Brain pericyte (primary cell): ENCODE results near the gene MOV10.

Experiments used
- DNase-seq: peaks from one replicate; pipeline ENCODE4 v3.0.0-alpha.2; 2012; ENCODE audit warnings: low read depth, low spot score

Gene MOV10

DNA sequence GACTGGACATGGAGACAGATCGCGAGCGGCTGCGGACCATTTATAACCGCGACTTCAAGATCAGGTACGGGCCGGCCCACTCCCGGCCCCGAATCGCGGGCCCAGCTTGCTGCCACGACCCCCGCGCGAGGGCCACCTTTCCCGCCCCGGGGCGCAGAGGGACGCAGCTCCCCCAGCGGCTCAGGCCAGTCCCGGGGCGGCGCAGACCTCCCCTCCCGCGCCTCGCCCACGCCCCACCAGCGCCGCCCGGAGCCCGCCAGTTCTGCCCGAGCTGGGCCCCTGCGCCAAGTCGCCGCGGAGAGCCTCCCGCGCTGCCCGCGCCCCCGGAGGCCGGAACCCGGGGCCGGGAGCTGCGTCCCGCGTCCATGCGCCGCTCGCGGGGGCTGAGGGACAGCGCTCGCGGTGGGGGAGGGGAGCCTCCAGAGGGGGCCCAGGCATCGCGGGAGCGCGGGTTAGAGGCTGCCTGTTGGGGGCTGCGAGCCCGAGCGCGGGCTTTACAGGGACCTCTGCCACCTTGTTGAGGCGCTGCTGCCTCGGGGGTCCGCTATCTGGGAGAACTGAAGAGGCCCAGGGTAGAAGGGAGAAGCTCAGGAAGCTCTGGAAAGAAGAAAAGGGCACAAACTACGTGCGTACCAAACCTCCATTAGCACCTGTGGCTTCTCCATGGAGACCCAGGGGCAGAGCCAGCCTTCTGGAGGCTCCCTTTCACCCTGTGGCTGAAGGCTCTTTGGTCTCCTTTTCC lies 698 bp downstream of the MOV10 start:
- DNase-seq = no peak

DNA sequence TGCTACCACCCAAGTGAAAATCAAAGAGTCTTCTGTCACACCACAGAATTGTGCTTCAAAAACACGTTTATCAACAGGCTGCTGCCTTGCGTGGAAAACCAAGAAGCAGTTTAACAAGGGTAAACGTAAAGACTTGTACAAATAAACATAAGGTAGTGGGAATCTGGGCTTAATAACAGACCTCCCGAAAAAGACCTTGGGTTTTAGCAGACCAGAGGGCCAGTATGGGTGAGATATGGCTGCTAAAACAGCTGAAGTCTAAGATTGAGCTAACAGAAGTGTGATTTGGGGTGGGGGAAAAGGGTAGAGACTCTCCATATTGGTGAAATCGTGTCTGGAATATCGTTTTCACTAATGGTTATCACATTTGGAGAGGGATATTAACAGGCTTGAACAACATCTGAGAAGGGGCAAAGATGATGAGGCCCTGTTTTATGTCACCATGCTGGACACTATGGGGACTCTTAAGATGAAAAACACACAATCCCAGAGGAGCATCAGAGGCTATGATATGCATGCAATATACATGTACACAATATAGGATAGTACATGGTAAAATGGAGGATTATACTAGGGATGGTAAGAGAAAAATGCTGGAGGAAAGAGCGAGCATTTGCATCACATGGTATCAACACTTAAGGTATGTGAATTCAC lies 1.4 kb downstream of the MOV10 start:
- DNase-seq = no peak

DNA sequence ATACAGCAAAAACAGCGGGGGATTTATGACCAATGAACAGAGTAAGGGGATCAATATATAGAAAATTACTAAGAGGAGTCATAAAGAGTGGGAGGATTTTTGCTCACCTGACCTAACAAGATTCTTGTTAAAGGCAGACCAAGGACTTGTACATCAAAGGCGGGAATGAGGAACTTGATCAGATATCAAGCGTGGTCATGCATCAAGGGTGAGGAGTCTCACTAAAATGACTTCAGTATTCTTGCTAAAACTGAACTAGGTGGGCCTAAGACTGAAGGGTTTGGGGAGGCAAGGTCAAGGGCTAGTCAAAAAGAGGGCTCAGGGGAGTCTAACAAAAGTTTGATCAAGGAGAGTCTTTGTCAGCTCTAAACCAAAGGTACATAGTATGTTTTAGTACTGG lies 2.1 kb downstream of the MOV10 start:
- DNase-seq = no peak

DNA sequence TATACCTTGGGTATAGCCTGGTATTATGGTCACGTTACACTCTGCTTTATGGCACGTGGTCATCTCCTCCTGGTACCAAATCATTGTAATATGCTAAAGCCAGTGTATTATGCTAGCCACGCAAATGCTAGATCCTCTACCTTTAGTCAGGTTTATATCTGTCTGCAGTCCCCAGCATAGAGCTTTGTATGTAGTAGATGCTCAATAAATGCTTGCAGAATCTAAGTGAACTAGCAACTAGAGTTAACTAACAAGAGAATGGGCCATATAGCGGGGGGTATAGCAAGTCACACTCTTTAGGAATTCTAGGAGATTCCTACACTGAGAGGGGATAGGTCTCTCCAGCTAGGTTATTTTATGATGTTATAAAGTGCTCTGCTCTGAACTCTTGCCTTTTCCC lies 3.0 kb downstream of the MOV10 start:
- no peak for DNase-seq

DNA sequence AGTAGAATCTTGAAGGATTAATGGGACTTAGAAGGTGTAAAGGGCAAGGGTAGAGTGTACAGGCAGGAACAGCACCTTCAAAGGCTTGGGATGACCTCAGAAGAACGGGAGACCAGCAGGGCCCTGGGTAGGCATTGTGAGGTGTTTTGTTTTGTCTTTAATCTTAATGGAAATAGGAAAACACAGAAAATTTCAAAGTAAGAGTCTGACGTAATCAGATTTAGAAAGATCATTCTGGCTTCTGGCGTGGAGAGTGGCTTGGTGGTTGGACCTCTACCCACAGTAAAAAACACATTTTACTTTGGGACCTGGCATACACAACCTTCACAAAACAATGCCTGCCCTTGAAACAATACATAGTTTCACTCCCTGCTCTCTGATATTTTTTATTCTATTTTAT lies 4.1 kb downstream of the MOV10 start:
- DNase-seq = no peak

DNA sequence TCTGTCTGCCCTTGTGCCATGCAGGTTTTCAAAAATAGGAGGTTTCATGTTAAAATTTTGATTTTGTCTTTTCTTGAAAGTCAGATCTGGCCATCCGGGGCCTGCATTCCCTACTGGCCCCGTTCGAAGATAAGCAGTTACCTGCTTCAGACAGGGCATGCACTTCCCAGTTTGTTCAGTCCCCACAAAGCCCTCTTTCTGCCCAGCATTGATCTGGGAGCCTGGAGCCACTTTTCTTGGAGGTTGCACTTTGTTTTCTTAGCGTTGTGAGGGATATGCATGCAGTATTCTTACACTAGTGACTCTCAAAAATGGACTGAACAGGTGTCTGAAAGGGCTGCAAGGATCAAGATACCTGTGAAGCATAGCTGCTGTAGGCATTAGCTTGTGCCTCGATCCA lies 11.5 kb downstream of the MOV10 start:
- DNase-seq = no peak

DNA sequence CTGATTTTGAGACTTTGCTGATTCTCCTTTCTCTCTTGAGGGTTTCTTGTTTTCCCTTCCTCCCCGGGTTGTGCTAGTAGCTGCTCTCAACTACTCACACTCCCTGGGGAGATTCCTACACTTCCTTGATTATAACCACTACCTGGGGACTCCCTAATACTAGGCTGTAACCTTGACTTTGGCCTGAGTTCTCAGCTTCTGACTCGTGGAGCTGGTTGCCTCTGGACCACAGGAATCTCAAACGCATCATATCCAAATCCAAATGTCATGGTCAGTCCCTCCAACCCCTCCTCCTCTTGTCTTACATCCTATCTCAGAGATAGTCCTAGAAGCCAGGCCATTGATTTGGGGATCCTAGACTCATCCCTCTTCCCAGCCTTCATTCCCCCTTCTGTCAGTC lies 12.0 kb downstream of the MOV10 start:
- DNase-seq = no peak

DNA sequence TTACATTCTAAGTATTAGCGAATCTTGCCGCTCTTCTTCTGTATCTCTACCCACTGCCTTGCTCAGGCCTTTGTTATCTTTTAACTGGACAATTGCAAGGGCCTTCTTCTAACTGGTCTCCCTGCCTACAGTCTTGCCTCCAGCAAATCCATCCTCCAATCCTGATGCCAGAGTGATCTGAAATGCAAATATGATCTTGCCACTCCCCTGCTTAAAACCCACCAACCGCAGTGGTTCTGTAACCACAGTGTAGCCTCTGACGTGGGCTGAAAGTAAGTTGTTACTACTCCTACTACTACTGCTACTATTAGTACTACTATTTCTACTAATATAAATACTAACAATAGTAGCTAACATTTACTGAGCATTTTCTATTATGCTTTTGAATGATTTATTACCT lies 12.4 kb downstream of the MOV10 start:
- no peak for DNase-seq

DNA sequence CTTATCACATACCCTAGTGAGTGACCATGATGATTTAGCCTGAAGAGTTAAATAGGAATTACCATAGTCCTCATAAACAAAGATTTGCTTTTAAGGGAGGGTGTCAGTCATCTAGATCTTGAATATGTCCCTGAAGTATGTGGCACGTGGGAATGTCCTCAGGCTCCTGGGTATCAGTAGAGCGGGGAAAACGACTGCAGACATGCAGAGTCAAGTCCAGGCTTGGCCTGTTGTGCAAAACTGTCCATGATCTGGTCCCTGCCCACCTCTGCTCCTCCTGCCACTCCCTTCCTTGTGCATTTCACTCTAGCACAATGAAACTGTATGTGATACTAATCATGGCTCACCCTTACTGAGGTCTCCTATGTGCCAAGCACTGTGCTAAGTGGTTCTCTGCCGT lies 12.9 kb downstream of the MOV10 start:
- no peak for DNase-seq

DNA sequence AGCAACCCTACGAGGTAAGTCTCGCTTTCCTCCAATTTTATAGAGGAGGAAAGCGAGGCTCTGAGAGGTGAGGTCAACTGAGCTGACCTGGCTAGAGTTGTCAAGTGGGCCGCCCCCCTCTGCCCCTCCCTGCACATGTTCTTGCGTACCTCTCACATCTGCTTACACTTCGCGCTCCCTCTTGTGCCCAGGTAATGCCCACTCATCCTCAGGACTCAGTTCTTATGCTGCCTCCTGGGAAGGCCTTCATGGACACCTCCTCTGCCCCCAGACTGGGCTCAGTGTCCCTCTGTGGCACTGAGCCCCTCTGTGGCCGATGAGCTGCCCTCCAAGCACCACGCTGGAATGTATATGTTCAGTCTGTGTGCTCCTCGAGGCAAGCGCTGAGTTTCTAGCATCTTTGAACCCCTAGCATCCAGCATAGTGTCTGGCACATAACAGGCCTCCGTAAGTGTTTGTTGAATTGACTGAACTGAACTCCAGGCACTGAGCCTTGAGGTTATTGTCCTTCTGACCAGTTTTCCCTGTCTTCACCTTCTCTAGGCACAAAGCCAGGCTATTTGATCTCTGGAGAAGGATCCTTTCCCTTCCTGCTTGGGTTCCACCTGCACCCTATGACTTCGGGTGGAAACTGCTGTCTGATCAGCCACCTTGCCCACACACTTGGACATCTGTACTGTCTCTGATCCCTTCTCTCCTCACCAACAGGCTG lies 13.5 kb downstream of the MOV10 start:
- no peak for DNase-seq

DNA sequence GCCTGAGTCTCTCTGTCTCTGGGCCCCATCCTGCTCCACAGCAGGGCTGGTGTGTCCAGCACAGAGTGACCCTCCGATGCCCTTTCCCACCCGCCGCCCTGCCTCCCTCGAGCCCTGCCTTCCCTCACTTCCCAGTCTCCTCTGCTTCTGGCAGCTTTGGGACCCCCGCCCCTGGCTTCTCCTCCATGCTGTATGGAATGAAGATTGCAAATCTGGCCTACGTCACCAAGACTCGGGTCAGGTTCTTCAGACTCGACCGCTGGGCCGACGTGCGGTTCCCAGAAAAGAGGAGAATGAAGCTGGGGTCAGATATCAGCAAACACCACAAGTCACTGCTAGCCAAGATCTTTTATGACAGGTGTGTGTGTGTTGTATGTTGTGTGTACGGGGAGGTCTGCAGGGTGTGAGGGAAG lies 14.3 kb downstream of the MOV10 start:
- no peak for DNase-seq

DNA sequence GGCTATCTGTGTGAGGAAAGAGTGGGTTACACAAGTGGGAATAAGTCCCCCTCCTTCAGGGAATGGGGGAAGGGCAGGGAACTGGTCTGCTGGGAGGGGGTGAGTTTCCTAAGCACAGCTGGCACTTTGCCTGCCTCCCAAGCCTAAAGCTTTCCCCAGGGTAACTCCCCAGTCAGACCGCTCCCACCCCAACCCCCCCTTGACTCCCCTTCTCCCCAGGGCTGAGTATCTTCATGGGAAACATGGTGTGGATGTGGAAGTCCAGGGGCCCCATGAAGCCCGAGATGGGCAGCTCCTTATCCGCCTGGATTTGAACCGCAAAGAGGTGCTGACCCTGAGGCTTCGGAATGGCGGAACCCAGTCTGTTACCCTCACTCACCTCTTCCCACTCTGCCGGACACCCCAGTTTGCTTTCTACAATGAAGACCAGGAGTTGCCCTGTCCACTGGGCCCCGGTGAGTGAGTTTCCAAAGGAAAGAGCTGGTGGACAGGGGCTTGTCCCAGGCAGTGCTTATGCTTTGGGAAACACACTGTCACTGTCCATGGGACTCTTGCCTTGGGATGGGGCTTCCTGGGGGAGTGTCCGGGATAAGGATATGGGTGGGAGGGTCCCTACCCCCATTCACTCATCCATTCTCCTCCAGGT lies 14.9 kb downstream of the MOV10 start:
- DNase-seq = no peak

DNA sequence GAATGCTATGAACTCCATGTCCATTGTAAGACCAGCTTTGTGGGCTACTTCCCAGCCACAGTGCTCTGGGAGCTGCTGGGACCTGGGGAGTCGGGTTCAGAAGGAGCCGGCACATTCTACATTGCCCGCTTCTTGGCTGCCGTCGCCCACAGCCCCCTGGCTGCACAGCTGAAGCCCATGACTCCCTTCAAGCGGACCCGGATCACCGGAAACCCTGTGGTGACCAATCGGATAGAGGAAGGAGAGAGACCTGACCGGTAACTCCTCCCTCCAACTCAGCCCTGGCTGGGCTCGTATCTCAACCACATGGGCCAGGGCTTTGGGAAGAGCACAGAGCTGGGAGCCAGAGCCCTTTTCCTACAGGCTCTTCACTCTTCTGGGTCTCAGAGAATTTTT lies 15.4 kb downstream of the MOV10 start:
- DNase-seq = no peak

DNA sequence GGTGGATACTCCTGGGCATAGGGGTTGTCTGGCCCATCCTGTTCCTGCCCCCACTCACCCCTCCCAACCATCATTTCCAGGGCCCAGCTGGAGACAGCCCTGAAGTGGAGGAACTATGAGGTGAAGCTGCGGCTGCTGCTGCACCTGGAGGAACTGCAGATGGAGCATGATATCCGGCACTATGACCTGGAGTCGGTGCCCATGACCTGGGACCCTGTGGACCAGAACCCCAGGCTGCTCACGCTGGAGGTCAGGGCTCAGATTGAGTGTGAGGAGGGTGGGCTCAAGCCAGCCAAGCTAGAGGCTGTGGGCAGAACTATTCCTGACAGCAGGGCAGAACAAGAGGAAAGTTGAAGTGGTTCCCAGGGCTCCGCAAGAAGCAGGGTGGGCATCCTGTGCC lies 18.2 kb downstream of the MOV10 start:
- no peak for DNase-seq

DNA sequence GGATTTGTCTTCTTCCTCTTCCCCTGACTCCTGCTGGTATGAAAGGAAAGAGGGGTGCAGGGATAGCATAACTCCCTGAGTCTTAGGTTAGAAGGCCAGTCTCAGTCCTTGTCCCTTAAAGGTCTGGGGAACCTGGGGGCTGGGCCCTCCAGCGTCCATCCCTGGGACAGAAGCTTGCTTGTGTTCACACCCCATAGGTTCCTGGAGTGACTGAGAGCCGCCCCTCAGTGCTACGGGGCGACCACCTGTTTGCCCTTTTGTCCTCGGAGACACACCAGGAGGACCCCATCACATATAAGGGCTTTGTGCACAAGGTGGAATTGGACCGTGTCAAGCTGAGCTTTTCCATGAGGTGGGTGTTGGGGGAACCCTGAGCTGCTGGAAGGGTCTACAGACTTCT lies 19.4 kb downstream of the MOV10 start:
- no peak for DNase-seq

DNA sequence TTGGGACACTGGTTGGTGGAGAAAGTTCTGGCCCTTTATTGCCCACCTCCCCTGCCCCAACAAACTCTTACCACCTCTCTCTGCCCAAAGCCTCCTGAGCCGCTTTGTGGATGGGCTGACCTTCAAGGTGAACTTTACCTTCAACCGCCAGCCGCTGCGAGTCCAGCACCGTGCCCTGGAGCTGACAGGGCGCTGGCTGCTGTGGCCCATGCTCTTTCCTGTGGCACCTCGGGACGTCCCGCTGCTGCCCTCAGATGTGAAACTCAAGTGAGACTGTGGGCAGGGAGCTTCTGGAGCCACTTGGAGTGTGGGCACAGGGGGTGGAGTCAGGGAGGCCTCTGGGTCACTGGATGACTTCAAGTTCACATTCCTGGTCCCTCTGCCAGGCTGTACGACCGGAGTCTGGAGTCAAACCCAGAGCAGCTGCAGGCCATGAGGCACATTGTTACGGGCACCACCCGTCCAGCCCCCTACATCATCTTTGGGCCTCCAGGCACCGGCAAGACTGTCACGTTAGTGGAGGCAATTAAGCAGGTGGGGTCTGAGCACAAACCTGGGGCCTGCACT lies 20.0 kb downstream of the MOV10 start:
- no peak for DNase-seq

DNA sequence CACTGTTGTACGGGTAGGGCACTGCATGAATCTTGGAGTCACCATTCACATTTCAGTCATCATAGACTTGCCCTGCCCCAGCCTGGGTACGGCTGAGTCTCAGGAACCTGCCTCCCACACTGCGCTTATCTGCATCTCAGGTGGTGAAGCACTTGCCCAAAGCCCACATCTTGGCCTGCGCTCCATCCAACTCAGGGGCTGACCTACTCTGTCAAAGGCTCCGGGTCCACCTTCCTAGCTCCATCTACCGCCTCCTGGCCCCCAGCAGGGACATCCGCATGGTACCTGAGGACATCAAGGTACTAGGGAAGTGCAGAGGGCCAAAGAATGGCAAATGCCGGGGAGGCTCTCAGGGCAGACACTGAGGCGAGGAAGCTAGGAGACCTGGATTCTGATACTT lies 20.8 kb downstream of the MOV10 start:
- no peak for DNase-seq

DNA sequence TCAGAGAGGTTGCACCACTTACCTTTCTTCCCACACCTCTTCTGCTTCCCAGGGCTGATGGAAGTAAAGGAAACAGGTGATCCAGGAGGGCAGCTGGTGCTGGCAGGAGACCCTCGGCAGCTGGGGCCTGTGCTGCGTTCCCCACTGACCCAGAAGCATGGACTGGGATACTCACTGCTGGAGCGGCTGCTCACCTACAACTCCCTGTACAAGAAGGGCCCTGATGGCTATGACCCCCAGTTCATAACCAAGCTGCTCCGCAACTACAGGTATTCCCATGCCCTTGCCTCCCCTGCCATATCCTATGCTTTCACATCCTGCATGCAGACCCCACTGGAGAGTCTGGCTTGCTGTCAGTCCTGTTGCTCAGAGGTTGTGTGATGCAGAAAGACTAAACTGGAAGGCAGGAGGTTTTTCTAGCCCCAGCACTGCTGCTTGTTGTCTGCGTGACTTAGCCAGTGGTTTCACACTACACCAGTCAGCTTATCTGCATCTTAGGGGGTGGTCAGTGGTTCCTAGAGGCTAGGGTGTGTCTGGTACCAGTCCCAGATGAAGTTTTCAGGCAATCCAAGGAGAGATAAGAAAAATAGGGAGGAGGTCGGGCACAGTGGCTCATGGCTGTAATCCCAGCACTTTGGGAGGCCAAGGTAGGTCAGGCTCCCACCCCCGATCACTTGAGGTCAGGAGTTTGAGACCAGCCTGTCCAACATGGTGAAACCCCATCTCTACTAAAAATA lies 22.3 kb downstream of the MOV10 start:
- DNase-seq = no peak

DNA sequence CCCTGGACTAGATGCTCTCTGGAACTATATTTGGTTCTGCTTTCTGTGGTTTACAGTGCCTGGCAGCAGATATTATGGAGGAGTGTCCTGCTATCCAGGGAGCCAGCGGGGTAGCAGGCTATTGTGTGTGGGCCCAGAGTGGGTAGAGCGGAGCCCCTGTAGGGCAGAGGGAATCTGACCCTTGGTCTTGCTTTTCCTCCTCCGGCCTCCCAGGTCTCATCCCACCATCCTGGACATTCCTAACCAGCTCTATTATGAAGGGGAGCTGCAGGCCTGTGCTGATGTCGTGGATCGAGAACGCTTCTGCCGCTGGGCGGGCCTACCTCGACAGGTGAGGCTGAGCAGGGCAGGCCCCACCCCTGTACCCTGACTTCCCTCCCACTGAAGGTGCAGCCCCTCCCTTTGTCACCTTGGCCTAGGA lies 23.3 kb downstream of the MOV10 start:
- DNase-seq = no peak

DNA sequence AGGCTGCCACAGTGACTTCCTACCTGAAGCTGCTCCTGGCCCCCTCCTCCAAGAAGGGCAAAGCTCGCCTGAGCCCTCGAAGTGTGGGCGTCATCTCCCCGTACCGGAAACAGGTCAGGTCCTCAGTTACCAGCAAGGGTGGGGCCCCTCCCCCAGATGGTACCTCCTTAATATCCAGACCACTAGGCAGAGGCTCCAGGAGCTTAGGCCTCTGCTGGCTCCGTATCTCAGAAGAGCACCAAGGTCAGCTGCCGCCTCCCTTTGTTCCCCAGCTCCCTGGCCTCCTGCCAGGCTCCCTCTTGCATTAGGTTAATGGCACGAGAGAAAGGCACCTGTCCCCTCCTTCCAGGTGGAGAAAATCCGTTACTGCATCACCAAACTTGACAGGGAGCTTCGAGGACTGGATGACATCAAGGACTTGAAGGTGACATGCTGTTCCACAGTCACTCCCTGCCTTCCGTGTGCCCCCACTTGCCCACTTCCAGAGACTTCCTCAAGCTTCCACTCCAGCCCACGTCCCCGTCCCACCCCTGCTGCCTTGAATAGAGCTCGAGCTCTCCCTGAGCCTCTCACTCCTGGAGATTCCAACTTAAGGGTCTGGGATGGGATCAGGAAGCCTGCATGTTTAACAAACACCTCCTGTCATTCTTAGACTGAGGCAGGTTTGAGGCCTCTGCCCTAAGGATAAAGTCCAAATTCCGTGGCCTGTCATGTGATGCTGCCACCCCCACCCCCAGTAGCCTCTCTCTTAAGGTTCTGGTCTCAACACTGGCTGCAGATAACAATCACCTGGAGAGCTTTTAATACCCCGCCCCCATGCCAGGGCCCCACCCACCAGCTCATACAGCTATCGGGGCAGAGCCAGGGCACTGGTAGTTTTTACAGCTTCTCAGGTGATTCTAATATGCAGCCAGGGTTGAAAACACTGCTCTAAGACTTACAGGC lies 24.2 kb downstream of the MOV10 start:
- no peak for DNase-seq
